ENCODE data around the gene AMZ1. TPM values are rescaled to one million over a fixed set of nuclear protein-coding genes. Genes with fewer than 3 reads are reported as not detected.

Gene AMZ1
- total RNA-seq, 1 donor, result 2.5 TPM

GRCh38 chr7:2750004-2750407 lies 62.0 kb downstream of the AMZ1 start:
- Histone ChIP-seq H3K4me3 (ENCODE audit: insufficient read depth, low read length) (no peak overlapping the region), H3K4me2 (ENCODE audit: insufficient read depth, low read length) (no peak overlapping the region), H3K36me3 (ENCODE audit: insufficient read depth, low read length) (no peaks in the 10 kb centered on the region), H3K79me2 (ENCODE audit: insufficient read depth, low read length) (peaks cover 51% of the 10 kb centered on the region), H3K9me3 (ENCODE audit: low read depth, low read length) (no peaks in the 10 kb centered on the region), H4K20me1 (ENCODE audit: insufficient read depth, low read length) (peaks cover 4% of the 10 kb centered on the region), H3K27me3 (ENCODE audit: insufficient read depth, low read length) (no peaks in the 10 kb centered on the region), H2AFZ (ENCODE audit: low read length) (no peak overlapping the region), H3K27ac (ENCODE audit: low read depth, low read length) (no peak overlapping the region), H3K4me1 (ENCODE audit: insufficient read depth, low read length) (no peaks in the 10 kb centered on the region)
- TF ChIP-seq, protein P1, sequence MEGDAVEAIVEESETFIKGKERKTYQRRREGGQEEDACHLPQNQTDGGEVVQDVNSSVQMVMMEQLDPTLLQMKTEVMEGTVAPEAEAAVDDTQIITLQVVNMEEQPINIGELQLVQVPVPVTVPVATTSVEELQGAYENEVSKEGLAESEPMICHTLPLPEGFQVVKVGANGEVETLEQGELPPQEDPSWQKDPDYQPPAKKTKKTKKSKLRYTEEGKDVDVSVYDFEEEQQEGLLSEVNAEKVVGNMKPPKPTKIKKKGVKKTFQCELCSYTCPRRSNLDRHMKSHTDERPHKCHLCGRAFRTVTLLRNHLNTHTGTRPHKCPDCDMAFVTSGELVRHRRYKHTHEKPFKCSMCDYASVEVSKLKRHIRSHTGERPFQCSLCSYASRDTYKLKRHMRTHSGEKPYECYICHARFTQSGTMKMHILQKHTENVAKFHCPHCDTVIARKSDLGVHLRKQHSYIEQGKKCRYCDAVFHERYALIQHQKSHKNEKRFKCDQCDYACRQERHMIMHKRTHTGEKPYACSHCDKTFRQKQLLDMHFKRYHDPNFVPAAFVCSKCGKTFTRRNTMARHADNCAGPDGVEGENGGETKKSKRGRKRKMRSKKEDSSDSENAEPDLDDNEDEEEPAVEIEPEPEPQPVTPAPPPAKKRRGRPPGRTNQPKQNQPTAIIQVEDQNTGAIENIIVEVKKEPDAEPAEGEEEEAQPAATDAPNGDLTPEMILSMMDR (IDR thresholded peaks at IDR 0.05; ENCODE audit: extremely low read depth, low read depth, low read length), result no peak
- DNase-seq (ENCODE audit: insufficient read length, low spot score, missing footprints), result no peak

GRCh38 chr7:2751086-2751485 lies 63.1 kb downstream of the AMZ1 start:
- H3K36me3 ChIP-seq (ENCODE audit: insufficient read depth, low read length), result no peaks in the 10 kb centered on the region
- no peak overlapping the region for H3K4me2 ChIP-seq (ENCODE audit: insufficient read depth, low read length)
- no peaks in the 10 kb centered on the region for H3K27me3 ChIP-seq (ENCODE audit: insufficient read depth, low read length)
- TF ChIP-seq, protein P1 (IDR thresholded peaks at IDR 0.05; ENCODE audit: extremely low read depth, low read depth, low read length), result no peak
- H3K4me1 ChIP-seq (ENCODE audit: insufficient read depth, low read length), result no peaks in the 10 kb centered on the region
- peaks cover 4% of the 10 kb centered on the region for H4K20me1 ChIP-seq (ENCODE audit: insufficient read depth, low read length)
- DNase-seq (ENCODE audit: insufficient read length, low spot score, missing footprints), result no peak
- H3K4me3 ChIP-seq (ENCODE audit: insufficient read depth, low read length), result no peak overlapping the region
- peaks cover 61% of the 10 kb centered on the region for H3K79me2 ChIP-seq (ENCODE audit: insufficient read depth, low read length)
- H3K27ac ChIP-seq (ENCODE audit: low read depth, low read length), result no peak overlapping the region
- H3K9me3 ChIP-seq (ENCODE audit: low read depth, low read length), result no peaks in the 10 kb centered on the region
- H2AFZ ChIP-seq (ENCODE audit: low read length), result no peak overlapping the region

DNA sequence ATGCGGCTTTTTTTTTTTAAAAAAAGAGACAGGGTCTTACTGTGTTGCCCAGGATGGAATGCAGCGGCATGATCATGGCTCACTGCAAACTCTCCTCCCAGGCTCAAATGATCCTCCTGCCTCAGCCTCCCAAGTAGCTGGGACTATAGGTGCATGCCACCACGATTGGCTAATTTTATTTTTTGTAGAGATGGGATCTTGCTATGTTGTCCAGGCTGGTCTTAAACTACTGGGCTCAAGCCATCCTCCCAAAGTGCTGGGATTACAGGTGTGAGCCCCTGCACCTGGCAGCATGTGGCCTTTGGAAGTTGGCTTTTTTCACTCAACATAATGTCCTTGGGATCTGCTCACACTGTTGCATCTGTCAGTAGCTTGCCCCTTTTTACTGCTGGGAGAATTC lies 65.1 kb downstream of the AMZ1 start:
- Histone ChIP-seq H3K4me3 (ENCODE audit: insufficient read depth, low read length) (no peak overlapping the region), H3K79me2 (ENCODE audit: insufficient read depth, low read length) (peaks cover 59% of the 10 kb centered on the region), H3K9me3 (ENCODE audit: low read depth, low read length) (no peaks in the 10 kb centered on the region), H3K4me2 (ENCODE audit: insufficient read depth, low read length) (no peak overlapping the region), H3K27ac (ENCODE audit: low read depth, low read length) (no peak overlapping the region), H3K4me1 (ENCODE audit: insufficient read depth, low read length) (peaks cover 16% of the 10 kb centered on the region), H3K36me3 (ENCODE audit: insufficient read depth, low read length) (peaks cover 3% of the 10 kb centered on the region), H3K27me3 (ENCODE audit: insufficient read depth, low read length) (no peaks in the 10 kb centered on the region), H4K20me1 (ENCODE audit: insufficient read depth, low read length) (peaks cover 4% of the 10 kb centered on the region), H2AFZ (ENCODE audit: low read length) (no peak overlapping the region)
- TF ChIP-seq, protein P1 (IDR thresholded peaks at IDR 0.05; ENCODE audit: extremely low read depth, low read depth, low read length), result no peak
- no peak for DNase-seq (ENCODE audit: insufficient read length, low spot score, missing footprints)

DNA sequence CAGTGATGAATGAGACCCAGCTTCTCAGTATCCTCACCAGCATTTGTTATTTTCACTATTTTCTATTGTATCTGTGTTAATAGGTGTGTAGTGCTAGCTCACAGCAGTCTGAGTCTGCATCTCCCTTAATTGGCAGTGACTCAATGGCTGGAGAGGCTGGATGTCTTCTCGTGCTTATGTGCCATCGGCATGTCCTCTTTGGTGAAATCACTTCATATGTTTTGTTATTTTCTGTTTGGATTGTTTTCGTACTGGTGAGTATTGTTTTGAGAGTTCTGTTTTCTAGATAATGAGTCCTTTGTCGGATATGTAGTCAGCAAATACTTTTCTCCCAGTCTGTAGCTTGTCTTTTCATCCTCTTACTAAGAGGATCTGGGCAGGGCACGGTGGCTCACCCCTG lies 66.1 kb downstream of the AMZ1 start:
- Histone ChIP-seq H3K4me2 (ENCODE audit: insufficient read depth, low read length) (no peak overlapping the region), H3K4me3 (ENCODE audit: insufficient read depth, low read length) (no peak overlapping the region), H3K4me1 (ENCODE audit: insufficient read depth, low read length) (peaks cover 23% of the 10 kb centered on the region), H3K27ac (ENCODE audit: low read depth, low read length) (peak overlapping the region; percentile 7), H3K36me3 (ENCODE audit: insufficient read depth, low read length) (peaks cover 3% of the 10 kb centered on the region), H3K79me2 (ENCODE audit: insufficient read depth, low read length) (peaks cover 60% of the 10 kb centered on the region), H2AFZ (ENCODE audit: low read length) (no peak overlapping the region), H3K9me3 (ENCODE audit: low read depth, low read length) (no peaks in the 10 kb centered on the region), H3K27me3 (ENCODE audit: insufficient read depth, low read length) (no peaks in the 10 kb centered on the region), H4K20me1 (ENCODE audit: insufficient read depth, low read length) (peaks cover 8% of the 10 kb centered on the region)
- peak; percentile 65 for DNase-seq (ENCODE audit: insufficient read length, low spot score, missing footprints)
- TF ChIP-seq, protein P1 (IDR thresholded peaks at IDR 0.05; ENCODE audit: extremely low read depth, low read depth, low read length), result no peak

Data from osteoblast (primary cell).